ENCODE data around the gene MAG.

DNA sequence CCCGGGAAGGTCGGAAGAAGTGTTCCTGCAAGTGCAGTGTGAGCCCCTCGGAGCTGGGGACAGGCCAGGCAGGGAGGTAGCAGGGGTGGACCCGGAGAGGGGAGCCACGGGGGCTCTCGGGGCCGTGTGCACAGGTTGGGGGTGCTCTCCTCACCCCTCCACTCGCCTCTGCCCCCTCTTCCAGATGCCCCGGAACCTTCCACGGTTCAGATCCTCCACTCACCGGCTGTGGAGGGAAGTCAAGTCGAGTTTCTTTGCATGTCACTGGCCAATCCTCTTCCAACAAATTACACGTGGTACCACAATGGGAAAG lies 46.0 kb downstream of the MAG start:
- TF ChIP-seq, protein P1, sequence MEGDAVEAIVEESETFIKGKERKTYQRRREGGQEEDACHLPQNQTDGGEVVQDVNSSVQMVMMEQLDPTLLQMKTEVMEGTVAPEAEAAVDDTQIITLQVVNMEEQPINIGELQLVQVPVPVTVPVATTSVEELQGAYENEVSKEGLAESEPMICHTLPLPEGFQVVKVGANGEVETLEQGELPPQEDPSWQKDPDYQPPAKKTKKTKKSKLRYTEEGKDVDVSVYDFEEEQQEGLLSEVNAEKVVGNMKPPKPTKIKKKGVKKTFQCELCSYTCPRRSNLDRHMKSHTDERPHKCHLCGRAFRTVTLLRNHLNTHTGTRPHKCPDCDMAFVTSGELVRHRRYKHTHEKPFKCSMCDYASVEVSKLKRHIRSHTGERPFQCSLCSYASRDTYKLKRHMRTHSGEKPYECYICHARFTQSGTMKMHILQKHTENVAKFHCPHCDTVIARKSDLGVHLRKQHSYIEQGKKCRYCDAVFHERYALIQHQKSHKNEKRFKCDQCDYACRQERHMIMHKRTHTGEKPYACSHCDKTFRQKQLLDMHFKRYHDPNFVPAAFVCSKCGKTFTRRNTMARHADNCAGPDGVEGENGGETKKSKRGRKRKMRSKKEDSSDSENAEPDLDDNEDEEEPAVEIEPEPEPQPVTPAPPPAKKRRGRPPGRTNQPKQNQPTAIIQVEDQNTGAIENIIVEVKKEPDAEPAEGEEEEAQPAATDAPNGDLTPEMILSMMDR (IDR thresholded peaks at IDR 0.05): no peak
- no peak for TF ChIP-seq POLR2A (IDR thresholded peaks at IDR 0.05)
